Astrocyte of the spinal cord (primary cell): Measurements from ENCODE around the gene TCF3.

ENCODE experiments used
- DNase-seq: peaks from one replicate; pipeline ENCODE4 v3.0.0; 2011; ENCODE audit warnings: low read depth, low spot score
- H3K4me3 ChIP-seq: 2 replicates; pipeline ENCODE4 v1.5.1; 2011; ENCODE audit warnings: low read depth, mild to moderate bottlenecking, low read length, moderate library complexity
- in situ Hi-C: cut with HindIII; loops from 2 replicates; pipeline ENCODE4 v1.10.0; 2017; ENCODE audit warnings: low sequenced_read_pairs
- TF ChIP-seq, protein P1 (sequence below): IDR thresholded peaks from 2 replicates; pipeline ENCODE4 v1.5.1; 2012; ENCODE audit warnings: low read depth, mild to moderate bottlenecking, low read length, inconsistent platforms

The TCF3 gene

DNA sequence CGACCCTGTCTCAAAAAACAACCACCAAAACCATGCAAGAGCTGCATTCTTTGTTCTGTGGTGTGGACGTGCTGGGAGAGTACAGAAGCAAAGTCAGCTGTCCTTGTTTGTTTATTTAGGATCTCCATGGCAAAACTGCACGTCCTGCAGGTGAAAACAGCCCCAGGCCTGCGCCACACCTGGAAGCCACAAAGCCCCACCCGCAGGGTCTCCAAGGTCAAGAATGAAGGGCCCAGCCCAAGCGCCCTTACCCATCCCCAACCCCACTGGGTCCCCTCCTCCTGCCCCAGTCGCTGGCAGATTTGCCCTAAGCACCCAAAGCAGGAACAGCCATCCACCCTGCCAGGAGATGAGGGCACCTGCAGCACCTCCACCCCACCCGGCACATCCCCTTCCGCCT lies 70.2 kb downstream of the TCF3 start:
- no peak for DNase-seq
- in situ Hi-C loops: no loop called here
- TF ChIP-seq, protein P1, sequence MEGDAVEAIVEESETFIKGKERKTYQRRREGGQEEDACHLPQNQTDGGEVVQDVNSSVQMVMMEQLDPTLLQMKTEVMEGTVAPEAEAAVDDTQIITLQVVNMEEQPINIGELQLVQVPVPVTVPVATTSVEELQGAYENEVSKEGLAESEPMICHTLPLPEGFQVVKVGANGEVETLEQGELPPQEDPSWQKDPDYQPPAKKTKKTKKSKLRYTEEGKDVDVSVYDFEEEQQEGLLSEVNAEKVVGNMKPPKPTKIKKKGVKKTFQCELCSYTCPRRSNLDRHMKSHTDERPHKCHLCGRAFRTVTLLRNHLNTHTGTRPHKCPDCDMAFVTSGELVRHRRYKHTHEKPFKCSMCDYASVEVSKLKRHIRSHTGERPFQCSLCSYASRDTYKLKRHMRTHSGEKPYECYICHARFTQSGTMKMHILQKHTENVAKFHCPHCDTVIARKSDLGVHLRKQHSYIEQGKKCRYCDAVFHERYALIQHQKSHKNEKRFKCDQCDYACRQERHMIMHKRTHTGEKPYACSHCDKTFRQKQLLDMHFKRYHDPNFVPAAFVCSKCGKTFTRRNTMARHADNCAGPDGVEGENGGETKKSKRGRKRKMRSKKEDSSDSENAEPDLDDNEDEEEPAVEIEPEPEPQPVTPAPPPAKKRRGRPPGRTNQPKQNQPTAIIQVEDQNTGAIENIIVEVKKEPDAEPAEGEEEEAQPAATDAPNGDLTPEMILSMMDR: no peak
- H3K4me3 ChIP-seq: no peak overlapping the region

DNA sequence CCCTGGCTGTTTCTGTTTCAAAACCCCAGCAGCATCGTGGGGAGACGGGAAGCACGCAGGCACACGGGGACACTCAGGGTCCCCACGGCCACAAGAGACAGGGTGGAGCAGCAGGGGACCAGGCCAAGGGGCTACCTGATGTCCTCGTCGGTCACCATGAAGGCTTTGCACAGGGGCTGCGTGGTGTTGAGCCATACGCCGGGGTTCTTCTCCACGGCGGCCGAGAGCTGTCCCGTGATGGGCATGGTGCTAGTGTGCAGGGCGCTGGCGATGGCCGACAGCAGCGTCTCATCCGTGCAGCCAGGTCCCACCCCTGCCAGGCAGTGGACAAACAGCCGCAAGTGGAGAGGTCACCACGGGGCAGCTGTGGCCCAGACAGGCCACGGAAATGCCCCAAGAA lies 71.5 kb downstream of the TCF3 start:
- DNase-seq: no peak
- in situ Hi-C loops: no loop called here
- TF ChIP-seq, protein P1: no peak
- H3K4me3 ChIP-seq: no peak overlapping the region

DNA sequence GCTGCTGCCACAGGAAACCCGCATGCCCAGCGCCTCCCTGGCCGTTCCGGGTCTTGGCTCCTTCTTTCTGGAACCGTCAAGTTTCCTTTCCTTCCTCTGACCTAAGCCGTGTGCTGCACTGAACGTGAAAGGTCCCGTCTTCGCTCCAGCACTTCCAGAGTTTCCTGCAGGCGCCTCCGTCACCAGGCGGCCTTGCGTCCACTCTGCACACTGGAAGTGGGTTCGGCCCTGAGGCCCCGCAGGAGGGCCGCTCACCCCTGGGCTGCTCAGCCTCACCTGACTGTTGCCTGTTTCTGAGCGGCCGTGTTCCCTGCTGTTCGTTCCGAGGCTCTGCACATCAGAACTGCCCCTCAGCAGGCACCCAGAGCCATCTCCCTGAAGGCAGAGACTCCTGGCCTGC lies 72.0 kb downstream of the TCF3 start:
- no peak for DNase-seq
- in situ Hi-C loops: no loop called here
- no peak overlapping the region for H3K4me3 ChIP-seq
- TF ChIP-seq, protein P1: no peak

DNA sequence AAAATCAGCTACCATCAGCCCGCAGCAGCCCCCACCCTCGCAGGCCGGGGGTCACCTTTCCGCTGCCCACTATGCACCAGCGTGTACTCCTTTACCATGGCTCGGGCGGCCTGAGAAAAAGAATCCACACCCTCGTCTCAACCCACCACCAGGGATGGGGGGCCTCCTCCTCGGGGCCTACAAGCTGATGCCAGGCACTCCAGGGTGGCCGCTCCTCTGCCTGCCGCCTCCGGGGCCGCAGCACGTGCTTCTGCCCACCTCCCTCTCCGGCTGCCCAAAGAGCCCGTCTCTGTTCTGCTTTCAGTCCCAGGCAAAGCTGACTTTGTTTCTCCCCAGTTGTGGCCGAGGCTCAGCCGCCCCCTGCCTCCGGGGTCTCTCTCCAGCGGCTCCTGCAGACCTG lies 73.2 kb downstream of the TCF3 start:
- DNase-seq: no peak
- no peak overlapping the region for H3K4me3 ChIP-seq
- TF ChIP-seq, protein P1: no peak
- in situ Hi-C loops: no loop called here

DNA sequence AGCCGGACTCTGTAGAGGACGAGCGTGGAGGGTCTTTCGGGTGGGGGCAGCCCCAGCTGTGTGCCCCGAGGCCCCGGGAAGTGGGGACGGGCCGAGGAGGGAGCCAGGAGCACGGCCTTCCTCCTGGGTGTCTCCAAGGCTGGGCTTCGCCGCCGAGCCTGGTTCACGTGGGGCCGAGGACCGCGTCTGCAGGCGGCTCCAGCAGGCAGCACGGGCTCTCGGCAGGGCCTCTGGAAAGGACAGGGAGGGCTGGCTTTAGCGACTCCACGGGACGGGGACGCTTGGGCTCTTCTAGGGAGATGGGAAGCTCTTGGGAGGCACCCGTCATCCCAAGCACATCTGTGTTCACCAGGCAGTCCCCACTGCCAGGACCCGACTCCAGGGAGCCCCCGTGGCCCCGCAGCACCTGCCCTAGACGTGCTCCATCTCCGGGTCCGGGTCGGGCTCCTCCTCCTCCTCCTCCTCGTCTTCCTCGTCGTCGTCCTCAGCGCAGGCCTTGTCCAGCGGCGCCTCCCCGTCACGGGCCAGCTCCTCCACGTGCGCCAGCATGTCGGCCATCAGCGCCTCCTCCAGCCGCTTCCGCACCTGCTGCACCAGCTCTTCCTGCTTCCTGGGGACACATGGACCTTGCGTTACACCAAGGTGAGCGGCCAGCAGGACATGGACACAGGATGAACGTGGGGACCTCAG lies 74.3 kb downstream of the TCF3 start:
- H3K4me3 ChIP-seq: no peak overlapping the region
- TF ChIP-seq, protein P1: no peak
- in situ Hi-C loops: no loop called here
- DNase-seq: no peak

DNA sequence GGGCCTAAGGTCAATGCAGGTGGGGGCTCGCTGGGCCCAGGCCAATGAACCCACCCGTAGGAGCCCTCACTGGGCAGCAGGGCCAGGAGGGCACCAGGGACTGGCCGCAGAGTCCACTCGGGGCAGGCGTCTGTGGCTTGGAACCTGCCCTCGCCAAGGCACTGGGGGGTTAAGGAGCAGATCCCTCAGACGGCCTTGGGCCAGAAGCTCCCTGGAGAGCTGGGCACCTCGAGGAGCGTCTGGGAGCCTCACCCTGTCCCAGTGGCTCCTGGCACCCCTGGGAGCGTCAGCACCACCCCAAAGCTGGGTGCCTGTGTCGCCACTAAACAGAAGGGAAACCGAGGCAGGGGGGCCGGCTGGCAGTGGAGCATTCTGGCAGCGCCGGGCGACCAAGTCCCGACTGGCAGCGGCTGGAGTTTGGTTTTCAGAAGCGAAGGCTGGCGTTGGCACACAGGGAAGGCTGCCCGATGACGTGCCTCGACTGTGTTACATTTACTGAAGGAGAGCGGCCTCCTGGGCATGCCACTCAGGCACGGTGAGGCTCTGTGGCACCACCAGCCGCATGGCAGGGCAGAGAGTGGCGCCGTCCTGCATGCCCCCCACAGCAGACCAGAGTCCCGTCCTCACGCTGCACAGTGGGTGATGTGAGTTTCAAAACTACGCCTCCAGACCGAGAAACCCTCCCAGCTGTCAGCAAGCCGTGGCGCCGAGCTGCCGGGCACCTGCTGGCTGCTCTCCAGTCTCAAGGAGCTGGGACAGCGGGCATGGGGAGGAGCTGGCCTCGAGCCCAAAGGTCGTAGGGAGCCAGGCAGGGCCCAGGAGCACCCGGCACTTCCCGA lies 75.1 kb downstream of the TCF3 start:
- H3K4me3 ChIP-seq: no peak overlapping the region
- in situ Hi-C loops: no loop called here
- TF ChIP-seq, protein P1: no peak

More for the DNA sequence above, 75.1 kb downstream of the TCF3 start:
- no peak for DNase-seq
